ENCODE data around the gene WDR90.

WDR90 gene

GRCh38 chr16:694863-695354 lies 45.7 kb downstream of the WDR90 start:
- TF ChIP-seq CTCF (IDR thresholded peaks at IDR 0.05; ENCODE audit: insufficient read depth, low read length, poor library complexity, severe bottlenecking) = no peak
- no peaks in the 10 kb centered on the region; the same call in 1 of the 2 replicates for H3K27me3 ChIP-seq (replicated peaks; ENCODE audit: control insufficient read depth, insufficient read depth, low read length)

GRCh38 chr16:695355-696089 lies 46.4 kb downstream of the WDR90 start:
- no peaks in the 10 kb centered on the region for H3K36me3 ChIP-seq (ENCODE audit: control insufficient read depth, insufficient read depth, low read length)
- peak; percentile 76 for DNase-seq (ENCODE audit: extremely low read depth, insufficient read length)
- TF ChIP-seq CTCF (IDR thresholded peaks at IDR 0.05; ENCODE audit: insufficient read depth, low read length, poor library complexity, severe bottlenecking) = no peak
- H3K4me3 ChIP-seq (replicated peaks; ENCODE audit: low read depth, low read length) = peak overlapping the region; percentile 61
- H3K27me3 ChIP-seq (replicated peaks; ENCODE audit: control insufficient read depth, insufficient read depth, low read length) = no peaks in the 10 kb centered on the region; the same call in 1 of the 2 replicates

More at GRCh38 chr16:694863-695354, 45.7 kb downstream of the WDR90 start:
- peak overlapping the region; percentile 55 for H3K4me3 ChIP-seq (replicated peaks; ENCODE audit: low read depth, low read length)
- no peak for DNase-seq (ENCODE audit: extremely low read depth, insufficient read length)
- no peaks in the 10 kb centered on the region for H3K36me3 ChIP-seq (ENCODE audit: control insufficient read depth, insufficient read depth, low read length)

- no peak for TF ChIP-seq CTCF (IDR thresholded peaks at IDR 0.05; ENCODE audit: insufficient read depth, low read length, poor library complexity, severe bottlenecking)
- DNase-seq (ENCODE audit: extremely low read depth, insufficient read length) = no peak
- Histone ChIP-seq H3K4me3 (replicated peaks; ENCODE audit: low read depth, low read length) (no peak overlapping the region), H3K36me3 (ENCODE audit: control insufficient read depth, insufficient read depth, low read length) (no peaks in the 10 kb centered on the region), H3K27me3 (replicated peaks; ENCODE audit: control insufficient read depth, insufficient read depth, low read length) (no peaks in the 10 kb centered on the region; the same call in 1 of the 2 replicates)
Measured at GRCh38 chr16:698911-699671, 49.9 kb downstream of the WDR90 start.

GRCh38 chr16:700684-701584 lies 51.8 kb downstream of the WDR90 start:
- DNase-seq (ENCODE audit: extremely low read depth, insufficient read length) = no peak

More at GRCh38 chr16:700684-701584, 51.8 kb downstream of the WDR90 start:
- H3K36me3 ChIP-seq (ENCODE audit: control insufficient read depth, insufficient read depth, low read length) = no peaks in the 10 kb centered on the region
- no peaks in the 10 kb centered on the region; the same call in 1 of the 2 replicates for H3K27me3 ChIP-seq (replicated peaks; ENCODE audit: control insufficient read depth, insufficient read depth, low read length)
- no peak for TF ChIP-seq CTCF (IDR thresholded peaks at IDR 0.05; ENCODE audit: insufficient read depth, low read length, poor library complexity, severe bottlenecking)
- H3K4me3 ChIP-seq (replicated peaks; ENCODE audit: low read depth, low read length) = no peak overlapping the region
